Smooth muscle cell (in vitro differentiated cells): ENCODE results near the gene ZBED4. TPM values are rescaled to one million over a fixed set of nuclear protein-coding genes. Genes with fewer than 3 reads are reported as not detected.

Source experiments
- DNase-seq: peaks from one replicate; lab custom pipeline; 2025; ENCODE audit not compliant: unreplicated experiment; lab: John Stamatoyannopoulos, UW
- H2AFZ ChIP-seq: fragments of 200-600 bp; sonication (generic); 2 replicates; pipeline ENCODE4 v1.6.0; 2016; ENCODE audit warnings: antibody characterized with exemption, low read depth, mild to moderate bottlenecking
- H3F3A ChIP-seq: fragments of 200-600 bp; sonication (generic); 2 replicates; pipeline ENCODE4 v1.6.0; 2017; ENCODE audit warnings: antibody characterized with exemption, low read depth
- H3K27ac ChIP-seq: fragments of 200-600 bp; sonication (generic); 2 replicates; pipeline ENCODE4 v1.5.1; 2016; ENCODE audit warnings: low read depth, mild to moderate bottlenecking
- H3K27me3 ChIP-seq: fragments of 200-600 bp; sonication (generic); 2 replicates; pipeline ENCODE4 v1.6.1; 2016; ENCODE audit warnings: low read depth, mild to moderate bottlenecking
- H3K36me3 ChIP-seq: fragments of 200-600 bp; sonication (generic); 2 replicates; pipeline ENCODE4 v1.5.1; 2016; ENCODE audit warnings: low read depth
- H3K4me1 ChIP-seq: fragments of 200-600 bp; sonication (generic); 2 replicates; pipeline ENCODE4 v1.5.1; 2016; ENCODE audit warnings: low read depth
- H3K4me2 ChIP-seq: fragments of 200-600 bp; sonication (generic); 2 replicates; pipeline ENCODE4 v1.6.0; 2016; ENCODE audit warnings: mild to moderate bottlenecking
- H3K4me3 ChIP-seq: fragments of 200-600 bp; sonication (generic); 2 replicates; pipeline ENCODE4 v1.5.1; 2016; ENCODE audit warnings: mild to moderate bottlenecking
- H3K79me2 ChIP-seq: fragments of 200-600 bp; sonication (generic); 2 replicates; pipeline ENCODE4 v1.6.0; 2016; ENCODE audit warnings: low read depth, mild to moderate bottlenecking
- H3K9ac ChIP-seq: fragments of 200-600 bp; sonication (generic); 2 replicates; pipeline ENCODE4 v1.6.0; 2016; ENCODE audit warnings: low read depth
- H3K9me3 ChIP-seq: fragments of 200-600 bp; sonication (generic); replicated peaks from 2 replicates; pipeline ENCODE4 v1.5.1; 2016; ENCODE audit warnings: low read depth
- H4K20me1 ChIP-seq: fragments of 200-600 bp; sonication (generic); 2 replicates; pipeline ENCODE4 v1.6.0; 2016; ENCODE audit warnings: low read depth
- WGBS: methylation state at CpG from one replicate; pipeline ENCODE4 v1.1.7; 2016; ENCODE audit warnings: low lambda C conversion rate; 5-methylcytosine and 5-hydroxymethylcytosine counted together
- polyA plus RNA-seq: library from polyadenylated mRNA; unstranded; fragments of >200 nt; fragmentation: Nextera tagmentation; extraction: Ambion mirVana; gene quantifications from 2 replicates; pipeline ENCODE4 v1.2.1, GENCODE V29; 2016
- total RNA-seq: library from RNA; depleted of rRNA; stranded (reverse); fragments of >200 nt; gene quantifications from 2 replicates; pipeline ENCODE4 v1.2.3, GENCODE V29; 2014
- TF ChIP-seq, protein P1 (sequence below): fragments of 200-600 bp; sonication (generic); IDR thresholded peaks from 2 replicates; pipeline ENCODE4 v1.5.1; 2017; ENCODE audit warnings: borderline replicate concordance, mild to moderate bottlenecking, antibody characterized with exemption; ENCODE audit not compliant: insufficient read depth, poor library complexity, severe bottlenecking

Gene ZBED4
- total RNA-seq (16.6 and 16.8 TPM in 2 replicates), polyA plus RNA-seq (12.1 and 13.1 TPM in 2 replicates)

GRCh38 chr22:49852898-49853894, at the start of gene ZBED4:
Gene ZBED4, plus strand, starts transcription at chr22:49853844. Its CDS starts 29,819 bp downstream, at chr22:49883663.
- Histone ChIP-seq H3K27me3 (peaks cover 43% of the 10 kb centered on the region), H3K4me3 (peak within 1 kb of the TSS; percentile 78), H3K4me1 (peaks cover 28% of the 10 kb centered on the region), H3F3A (no peaks in the 10 kb centered on the region), H3K36me3 (no peaks in the 10 kb centered on the region), H3K4me2 (peak within 1 kb of the TSS; percentile 95), H3K27ac (peak within 1 kb of the TSS; percentile 73), H3K9ac (peak within 1 kb of the TSS; percentile 87), H3K9me3 (no peaks in the 10 kb centered on the region), H3K79me2 (peaks cover 40% of the 10 kb centered on the region), H4K20me1 (peaks cover 40% of the 10 kb centered on the region), H2AFZ (peak within 1 kb of the TSS; percentile 93)
- 1% methylated on average over 71 of the region's 127 CpGs for WGBS
- peak; percentile 96 for DNase-seq
- TF ChIP-seq, protein P1, sequence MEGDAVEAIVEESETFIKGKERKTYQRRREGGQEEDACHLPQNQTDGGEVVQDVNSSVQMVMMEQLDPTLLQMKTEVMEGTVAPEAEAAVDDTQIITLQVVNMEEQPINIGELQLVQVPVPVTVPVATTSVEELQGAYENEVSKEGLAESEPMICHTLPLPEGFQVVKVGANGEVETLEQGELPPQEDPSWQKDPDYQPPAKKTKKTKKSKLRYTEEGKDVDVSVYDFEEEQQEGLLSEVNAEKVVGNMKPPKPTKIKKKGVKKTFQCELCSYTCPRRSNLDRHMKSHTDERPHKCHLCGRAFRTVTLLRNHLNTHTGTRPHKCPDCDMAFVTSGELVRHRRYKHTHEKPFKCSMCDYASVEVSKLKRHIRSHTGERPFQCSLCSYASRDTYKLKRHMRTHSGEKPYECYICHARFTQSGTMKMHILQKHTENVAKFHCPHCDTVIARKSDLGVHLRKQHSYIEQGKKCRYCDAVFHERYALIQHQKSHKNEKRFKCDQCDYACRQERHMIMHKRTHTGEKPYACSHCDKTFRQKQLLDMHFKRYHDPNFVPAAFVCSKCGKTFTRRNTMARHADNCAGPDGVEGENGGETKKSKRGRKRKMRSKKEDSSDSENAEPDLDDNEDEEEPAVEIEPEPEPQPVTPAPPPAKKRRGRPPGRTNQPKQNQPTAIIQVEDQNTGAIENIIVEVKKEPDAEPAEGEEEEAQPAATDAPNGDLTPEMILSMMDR, result no peak

- no peaks in the 10 kb centered on the region for H3K9me3 ChIP-seq
- no peak overlapping the region for H3K9ac ChIP-seq
- TF ChIP-seq, protein P1, result no peak
- peaks cover 4% of the 10 kb centered on the region for H3F3A ChIP-seq
- peaks cover 97% of the 10 kb centered on the region for H3K79me2 ChIP-seq
- H3K4me1 ChIP-seq, result no peaks in the 10 kb centered on the region
- H3K27ac ChIP-seq, result no peak overlapping the region
- WGBS, result 96% methylated on average over 8 of the region's 8 CpGs
- no peak overlapping the region for H3K4me2 ChIP-seq
- no peaks in the 10 kb centered on the region for H3K27me3 ChIP-seq
- DNase-seq, result no peak
- H4K20me1 ChIP-seq, result peaks cover 97% of the 10 kb centered on the region
- H3K4me3 ChIP-seq, result no peak overlapping the region
- H2AFZ ChIP-seq, result no peak overlapping the region
- H3K36me3 ChIP-seq, result peaks cover 3% of the 10 kb centered on the region
Measured at GRCh38 chr22:49807129-49807528, 46.5 kb upstream of the ZBED4 start.

DNA sequence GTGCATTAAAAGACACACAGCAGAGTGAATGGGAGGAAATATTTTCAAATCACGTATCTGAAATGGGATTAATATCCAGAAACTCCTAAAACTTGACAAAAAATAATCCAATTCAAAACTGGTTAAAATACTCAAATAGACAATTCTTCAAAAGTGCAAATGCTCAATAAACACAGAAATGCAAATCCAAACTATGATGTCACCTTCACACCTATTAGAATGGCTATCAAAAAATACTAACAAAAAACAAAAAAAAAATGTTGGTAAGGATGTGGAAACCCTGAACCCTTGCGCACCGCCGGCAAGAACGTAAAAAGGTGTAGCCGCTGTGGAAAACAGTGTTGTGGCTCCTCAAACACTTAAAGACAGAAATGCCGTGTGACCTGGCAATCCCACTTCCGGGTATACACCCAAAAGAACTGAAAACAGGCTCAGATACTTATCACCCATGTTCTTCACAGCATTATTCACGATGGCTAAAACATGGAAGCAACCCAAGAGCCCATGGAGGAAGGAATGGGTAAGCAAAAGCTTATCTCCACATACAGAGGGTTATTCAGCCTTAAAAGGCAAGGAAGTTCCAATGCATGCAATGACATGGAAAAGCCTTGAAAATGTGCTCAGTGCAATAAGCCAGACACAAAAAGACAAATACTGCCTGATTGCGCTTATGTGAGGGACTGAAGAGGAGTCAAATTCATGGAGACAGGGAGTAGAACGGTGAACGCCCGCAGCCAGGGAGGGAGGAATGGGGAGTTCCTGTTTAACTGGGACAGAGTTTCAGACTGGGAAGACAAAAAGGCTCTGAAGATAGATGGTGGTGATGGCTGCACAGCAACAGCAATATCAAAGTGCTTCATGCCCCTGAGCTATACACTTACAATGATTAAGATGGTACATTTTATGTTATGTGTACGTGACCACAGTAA, 45.6 kb upstream of the ZBED4 start:
- Histone ChIP-seq H3K27ac (no peak overlapping the region), H3K4me1 (no peaks in the 10 kb centered on the region), H4K20me1 (peaks cover 100% of the 10 kb centered on the region), H3K9me3 (no peaks in the 10 kb centered on the region), H3K79me2 (peaks cover 100% of the 10 kb centered on the region), H2AFZ (no peak overlapping the region), H3K9ac (no peak overlapping the region), H3K4me2 (no peak overlapping the region), H3K27me3 (no peaks in the 10 kb centered on the region), H3K36me3 (peaks cover 3% of the 10 kb centered on the region), H3K4me3 (no peak overlapping the region), H3F3A (peaks cover 4% of the 10 kb centered on the region)
- DNase-seq, result no peak
- WGBS, result 80% methylated on average over 14 of the region's 14 CpGs
- TF ChIP-seq, protein P1, result no peak
